HG03571 (cell line): ENCODE measurements around the gene STK38L.

Experiments
- ATAC-seq: cut with Tn5 transposase; IDR thresholded peaks from one replicate; pipeline ENCODE4 v1.9.1; 2021; ENCODE audit not compliant: unreplicated experiment

Gene STK38L

GRCh38 chr12:27344246-27344645 is 100.2 kb downstream of the STK38L start:
- ATAC-seq: no peak

GRCh38 chr12:27344760-27345159 is 100.7 kb downstream of the STK38L start:
- ATAC-seq: no peak

- ATAC-seq: no peak
Observed at GRCh38 chr12:27345376-27345775, 101.3 kb downstream of the STK38L start.

- no peak for ATAC-seq
Observed at GRCh38 chr12:27347779-27348178, 103.7 kb downstream of the STK38L start.

- ATAC-seq: no peak
Observed at GRCh38 chr12:27351476-27351875, 107.4 kb downstream of the STK38L start.

GRCh38 chr12:27355486-27355885 is 111.4 kb downstream of the STK38L start:
- ATAC-seq: no peak

GRCh38 chr12:27355979-27356378 is 111.9 kb downstream of the STK38L start:
- no peak for ATAC-seq

GRCh38 chr12:27359578-27360340 is 115.7 kb downstream of the STK38L start:
- no peak for ATAC-seq

- ATAC-seq: no peak
Observed at GRCh38 chr12:27361372-27361771, 117.3 kb downstream of the STK38L start.

GRCh38 chr12:27366621-27367020 is 122.5 kb downstream of the STK38L start:
- no peak for ATAC-seq

- no peak for ATAC-seq
Observed at GRCh38 chr12:27367078-27367477, 123.0 kb downstream of the STK38L start.
